GM13976 (cell line): ENCODE measurements around the gene MSH6.

ENCODE experiments used
- DNase-seq: peaks from one replicate; pipeline ENCODE4 v3.0.0; 2012; ENCODE audit warnings: low spot score
- CTCF ChIP-seq: IDR thresholded peaks from 2 replicates; pipeline ENCODE4 v1.5.1; 2012; ENCODE audit warnings: borderline replicate concordance, mild to moderate bottlenecking; ENCODE audit not compliant: insufficient read depth; ENCODE audit errors: extremely low read depth, missing control alignments, control extremely low read depth
- in situ Hi-C: fragments of 300-500 bp; cut with MboI; formaldehyde crosslinking; loops from one replicate; pipeline ENCODE4 v1.12.0; 2022; ENCODE audit warnings: low sequenced_read_pairs, mixed read lengths, inconsistent platforms; ENCODE audit not compliant: unreplicated experiment

Gene MSH6

DNA sequence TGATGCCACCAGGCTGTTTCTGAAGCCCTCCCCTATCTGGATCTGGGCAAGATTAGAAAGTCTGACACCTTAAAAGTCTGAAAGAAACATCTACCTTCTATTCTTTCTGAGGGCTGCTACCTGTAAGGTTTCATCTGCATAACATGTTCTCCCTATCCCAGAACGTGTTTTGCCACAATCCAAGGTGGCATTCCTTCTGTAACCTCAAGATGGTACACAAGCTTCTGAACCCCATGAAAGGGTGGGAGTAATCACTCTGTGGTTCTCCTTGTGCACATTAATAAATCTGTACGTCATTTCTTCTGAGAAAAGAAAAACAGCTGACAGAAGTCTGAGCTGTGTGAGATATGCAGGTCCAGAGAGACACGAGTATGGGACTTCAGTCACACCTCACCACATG lies 41.8 kb upstream of the MSH6 start:
- in situ Hi-C loops, result no loop called here
- DNase-seq, result no peak
- TF ChIP-seq CTCF, result no peak

- in situ Hi-C loops, result no loop called here
- no peak for DNase-seq
- no peak for TF ChIP-seq CTCF
Observed at GRCh38 chr2:47741637-47742036, 41.3 kb upstream of the MSH6 start.

- in situ Hi-C loops, result no loop called here
Observed at GRCh38 chr2:47744074-47744473, 38.9 kb upstream of the MSH6 start.

DNA sequence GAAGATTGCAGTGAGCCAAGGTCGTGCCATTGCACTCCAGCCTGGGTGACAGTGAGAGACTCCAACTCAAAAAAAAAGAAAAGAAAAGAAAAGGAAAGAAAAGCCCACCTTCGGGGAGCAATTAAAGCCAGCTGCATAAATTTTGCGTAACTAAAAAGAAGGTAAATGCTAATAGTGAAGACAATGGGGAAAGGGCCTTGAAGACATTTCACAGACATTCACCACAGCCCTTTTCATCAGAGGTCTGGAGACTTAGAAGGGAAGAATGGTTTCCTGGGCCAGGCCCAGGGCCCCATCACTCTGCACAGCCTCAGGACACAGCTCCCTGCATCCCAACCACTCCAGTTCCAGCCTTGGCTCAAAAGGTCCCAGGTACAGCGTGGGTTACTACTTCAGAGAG lies 35.1 kb upstream of the MSH6 start:
- no peak for TF ChIP-seq CTCF
- no peak for DNase-seq
- in situ Hi-C loops, result no loop called here

More at GRCh38 chr2:47744074-47744473, 38.9 kb upstream of the MSH6 start:
- no peak for TF ChIP-seq CTCF
- no peak for DNase-seq

GRCh38 chr2:47751856-47752414 lies 31.0 kb upstream of the MSH6 start:
- no peak for DNase-seq
- in situ Hi-C loops, result no loop called here
- no peak for TF ChIP-seq CTCF

GRCh38 chr2:47767497-47767844 lies 15.5 kb upstream of the MSH6 start:
- no peak for TF ChIP-seq CTCF
- no peak for DNase-seq
- in situ Hi-C loops, result loop anchor here (10.0 kb wide), 2 partner anchors 253 to 433 kb away; no protein-coding TSS in a partner anchor
